HFF-Myc (cell line): ENCODE data around the gene IRS1.

Experiments used
- DNase-seq: peaks from one replicate; pipeline ENCODE4 v3.0.0-alpha.2; 2011; ENCODE audit warnings: low read depth; ENCODE audit errors: extremely low read depth
- H3K4me3 ChIP-seq: replicated peaks from 2 replicates; pipeline ENCODE4 v1.5.1; 2011; ENCODE audit warnings: low read depth, mild to moderate bottlenecking, control low read depth, low read length
- CTCF ChIP-seq: IDR thresholded peaks from 2 replicates; pipeline ENCODE4 v1.5.1; 2012; ENCODE audit warnings: mild to moderate bottlenecking, low read depth, low read length, control low read depth; ENCODE audit errors: missing control alignments

IRS1 gene

GRCh38 chr2:226780431-226780830 lies 19.2 kb downstream of the IRS1 start:
- no peak for TF ChIP-seq CTCF
- no peak for DNase-seq
- no peak overlapping the region for H3K4me3 ChIP-seq

- no peak overlapping the region for H3K4me3 ChIP-seq
- no peak for DNase-seq
- TF ChIP-seq CTCF = no peak
Measured at GRCh38 chr2:226777611-226778010, 22.0 kb downstream of the IRS1 start.

DNA sequence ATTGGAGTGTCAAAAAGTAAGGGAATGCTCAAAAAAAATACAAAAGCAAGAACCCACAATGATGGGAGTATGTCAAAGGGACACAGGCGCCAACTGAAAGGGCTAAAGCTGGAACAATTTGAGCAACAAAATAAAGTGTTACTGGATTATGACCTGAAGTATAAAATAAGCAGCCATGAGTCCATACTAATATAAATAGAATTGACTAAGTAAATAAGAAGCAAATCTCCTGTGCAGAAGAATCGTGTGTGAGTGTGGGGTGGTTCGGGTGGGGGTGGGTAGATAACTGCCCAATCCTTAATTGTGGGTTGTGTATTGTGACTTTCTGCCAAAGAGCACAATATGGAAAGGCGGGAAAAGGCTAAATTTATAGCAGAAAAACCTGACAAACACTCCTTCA lies 23.5 kb downstream of the IRS1 start:
- no peak for TF ChIP-seq CTCF
- H3K4me3 ChIP-seq = no peak overlapping the region
- no peak for DNase-seq

GRCh38 chr2:226775032-226775509 lies 24.5 kb downstream of the IRS1 start:
- H3K4me3 ChIP-seq = no peak overlapping the region
- no peak for TF ChIP-seq CTCF
- no peak for DNase-seq

DNA sequence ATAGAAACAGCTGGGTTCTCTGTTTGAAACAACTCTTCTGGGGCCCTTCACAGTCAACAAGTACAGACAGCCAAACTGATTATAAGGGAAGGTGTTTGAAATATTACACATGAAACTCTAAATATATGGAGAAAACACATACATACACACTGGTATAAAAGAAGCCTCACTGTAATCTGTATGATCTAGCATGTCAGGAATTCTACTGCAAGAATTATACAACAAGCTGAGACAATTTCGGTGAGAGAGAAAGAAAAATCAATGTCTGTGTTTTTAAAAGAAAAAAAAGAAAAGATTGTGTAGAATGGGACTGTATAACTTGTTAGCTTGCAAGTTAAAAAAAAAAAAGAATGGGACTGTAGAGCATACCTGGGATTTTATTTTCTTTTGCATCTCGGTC lies 26.3 kb downstream of the IRS1 start:
- DNase-seq = no peak
- TF ChIP-seq CTCF = no peak
- H3K4me3 ChIP-seq = no peak overlapping the region

- no peak overlapping the region for H3K4me3 ChIP-seq
- no peak for TF ChIP-seq CTCF
- DNase-seq = no peak
Measured at GRCh38 chr2:226772389-226773179, 27.0 kb downstream of the IRS1 start.
